Neuronal stem cell (in vitro differentiated cells): ENCODE measurements around the gene FOXF2.

Experiments
- DNase-seq: peaks from one replicate; pipeline ENCODE4 v3.0.0-alpha.2; 2013; ENCODE audit warnings: low spot score
- H2AFZ ChIP-seq: one replicate; pipeline ENCODE4 v1.6.1; 2013; ENCODE audit warnings: mild to moderate bottlenecking, low read length, inconsistent platforms
- H2AK5ac ChIP-seq: 2 replicates; pipeline ENCODE4 v1.6.1; 2013; ENCODE audit warnings: low read depth, mild to moderate bottlenecking, inconsistent platforms, low read length, moderate library complexity, mixed read lengths
- H2BK120ac ChIP-seq: 2 replicates; pipeline ENCODE4 v1.6.1; 2013; ENCODE audit warnings: low read depth, mild to moderate bottlenecking, inconsistent platforms, low read length, moderate library complexity, mixed read lengths
- H2BK12ac ChIP-seq: one replicate; pipeline ENCODE4 v1.6.1; 2013; ENCODE audit warnings: low read length, inconsistent platforms
- H2BK15ac ChIP-seq: 2 replicates; pipeline ENCODE4 v1.6.1; 2013; ENCODE audit warnings: mild to moderate bottlenecking, low read length, inconsistent platforms, mixed read lengths
- H2BK5ac ChIP-seq: one replicate; pipeline ENCODE4 v1.6.1; 2013; ENCODE audit warnings: inconsistent platforms, mild to moderate bottlenecking, low read length, moderate library complexity
- H3K14ac ChIP-seq: one replicate; pipeline ENCODE4 v1.6.1; 2013; ENCODE audit warnings: low read length, inconsistent platforms
- H3K18ac ChIP-seq: 2 replicates; pipeline ENCODE4 v1.6.1; 2013; ENCODE audit warnings: low read length, inconsistent platforms
- H3K23ac ChIP-seq: 2 replicates; pipeline ENCODE4 v1.6.1; 2013; ENCODE audit warnings: low read depth, mild to moderate bottlenecking, mixed read lengths, low read length, inconsistent platforms; ENCODE audit not compliant: poor library complexity
- H3K27ac ChIP-seq: replicated peaks from 3 replicates; pipeline ENCODE4 v1.5.1; 2013; ENCODE audit warnings: low read length, inconsistent platforms
- H3K27me3 ChIP-seq, 3 experiments: 2 replicates each; pipeline ENCODE4 v1.6.1; 2013; ENCODE audit warnings: low read length in 3 of 3, mild to moderate bottlenecking in 2 of 3, inconsistent platforms in 1 of 3, low read depth in 1 of 3, mixed read lengths in 1 of 3, moderate library complexity in 1 of 3; ENCODE audit not compliant: control insufficient read depth in 3 of 3, insufficient read depth in 3 of 3
- H3K36me3 ChIP-seq, 2 donors: replicated peaks in 1 of 2; 2 replicates each; pipeline ENCODE4 v1.6.1; 2013; ENCODE audit warnings: low read length in 2 of 2; ENCODE audit not compliant: control insufficient read depth in 2 of 2, insufficient read depth in 2 of 2
- H3K4ac ChIP-seq: 2 replicates; pipeline ENCODE4 v1.6.1; 2013; ENCODE audit warnings: inconsistent platforms, mild to moderate bottlenecking, low read length, moderate library complexity
- H3K4me1 ChIP-seq, 2 donors: 1 replicate in 1 of 2; 2 replicates in 1 of 2; pipeline ENCODE4 v1.6.1; 2013; ENCODE audit warnings: low read length in 2 of 2, low read depth in 1 of 2; ENCODE audit not compliant: control insufficient read depth in 2 of 2, insufficient read depth in 1 of 2
- H3K4me2 ChIP-seq: one replicate; pipeline ENCODE4 v1.6.1; 2013; ENCODE audit warnings: mild to moderate bottlenecking, low read length, inconsistent platforms; ENCODE audit not compliant: insufficient read depth, poor library complexity, severe bottlenecking
- H3K4me3 ChIP-seq, 2 donors: 2 replicates each; pipeline ENCODE4 v1.5.1; 2013; ENCODE audit warnings: low read length in 2 of 2, mild to moderate bottlenecking in 2 of 2, inconsistent platforms in 1 of 2, moderate library complexity in 1 of 2
- H3K79me1 ChIP-seq: one replicate; pipeline ENCODE4 v1.6.1; 2013; ENCODE audit warnings: low read depth, mild to moderate bottlenecking, inconsistent platforms, low read length, moderate library complexity
- H3K9ac ChIP-seq: one replicate; pipeline ENCODE4 v1.6.1; 2013; ENCODE audit warnings: mild to moderate bottlenecking, low read depth, low read length, inconsistent platforms; ENCODE audit not compliant: poor library complexity
- H3K9me3 ChIP-seq, 2 donors: replicated peaks in 1 of 2; 2 replicates each; pipeline versions ENCODE3 to v1.6.1; 2013; ENCODE audit warnings: low read length in 2 of 2, mild to moderate bottlenecking in 2 of 2, inconsistent platforms in 1 of 2, low read depth in 1 of 2, mixed read lengths in 1 of 2, moderate library complexity in 1 of 2; ENCODE audit not compliant: control insufficient read depth in 2 of 2, insufficient read depth in 1 of 2
- H4K8ac ChIP-seq: one replicate; pipeline ENCODE4 v1.6.1; 2013; ENCODE audit warnings: low read depth, mild to moderate bottlenecking, inconsistent platforms, low read length, moderate library complexity
- H4K91ac ChIP-seq: one replicate; pipeline ENCODE4 v1.6.1; 2013; ENCODE audit warnings: low read length, low read depth, mild to moderate bottlenecking, inconsistent platforms; ENCODE audit not compliant: poor library complexity
- WGBS, 2 donors: extraction: QIAGEN DNeasy Blood & Tissue Kit; methylation state at CpG; one replicate each; pipeline ENCODE4 v1.1.7; 2013; ENCODE audit warnings: missing lambda C conversion rate in 2 of 2, mixed read lengths in 1 of 2; ENCODE audit not compliant: insufficient read length in 2 of 2, insufficient replicate concordance in 1 of 2; ENCODE audit errors: extremely low coverage in 2 of 2; 5-methylcytosine and 5-hydroxymethylcytosine counted together

The FOXF2 gene

DNA sequence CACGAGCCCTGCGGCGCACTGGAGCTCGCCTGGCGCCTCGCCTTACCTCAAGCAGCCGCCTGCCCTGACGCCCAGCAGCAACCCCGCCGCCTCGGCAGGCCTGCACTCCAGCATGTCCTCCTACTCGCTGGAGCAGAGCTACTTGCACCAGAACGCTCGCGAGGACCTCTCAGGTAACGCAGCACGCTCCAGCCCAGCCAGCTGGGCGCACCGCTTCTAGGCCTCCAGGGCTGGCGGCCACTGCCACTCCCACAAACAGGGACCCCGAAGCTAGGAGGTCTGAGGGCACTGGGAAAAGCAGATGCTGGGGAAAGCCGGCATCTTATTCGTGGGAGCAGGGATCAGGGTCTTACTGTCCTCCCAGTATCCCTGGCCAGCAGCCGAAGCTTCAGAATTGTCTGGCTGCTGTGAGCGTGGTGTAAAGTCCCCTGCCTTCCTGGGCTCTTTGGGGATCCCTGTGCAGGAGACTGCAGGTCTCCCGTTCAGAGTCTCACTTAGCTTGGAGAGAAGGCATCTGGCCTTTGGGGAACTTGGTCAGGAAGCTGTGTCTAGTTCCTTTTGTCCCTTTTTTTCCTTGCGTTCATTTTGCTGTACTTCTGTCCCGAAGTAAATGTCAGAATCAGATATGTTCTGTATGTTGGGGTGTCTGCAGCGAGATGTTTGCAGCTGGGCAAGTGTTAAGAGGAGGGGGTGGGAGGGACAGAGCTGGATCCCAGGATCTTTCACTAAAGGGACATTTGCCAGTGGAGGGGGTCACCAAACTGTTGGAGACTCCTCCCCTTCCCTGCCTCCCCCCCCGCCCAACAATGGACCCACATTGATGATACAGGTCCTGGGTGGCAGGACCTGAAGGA lies 1.8 kb downstream of the FOXF2 start:
- Histone ChIP-seq H3K9ac (peak overlapping the region; percentile 63), H3K4me2 (peak overlapping the region; percentile 72), H3K79me1 (no peaks in the 10 kb centered on the region), H3K36me3 (no peaks in the 10 kb centered on the region), H2AK5ac (peak overlapping the region; percentile 60), H2BK12ac (no peak overlapping the region), H4K8ac (no peak overlapping the region), H4K91ac (no peak overlapping the region), H3K4me3 (peak overlapping the region; percentile 42 to 50), H3K27me3 (peaks cover 72 to 96% (median 92%) of the 10 kb centered on the region in 3 experiments), H3K14ac (no peak overlapping the region), H2AFZ (peak overlapping the region; percentile 96), H3K27ac (no peak overlapping the region), H3K9me3 (peaks cover 2 to 3% of the 10 kb centered on the region in 2 donors), H2BK15ac (no peak overlapping the region), H3K4me1 (peaks cover 10 to 15% of the 10 kb centered on the region in 2 donors), H3K18ac (peak overlapping the region; percentile 74), H2BK5ac (no peak overlapping the region), H2BK120ac (no peak overlapping the region), H3K23ac (peak overlapping the region; percentile 23), H3K4ac (no peak overlapping the region)
- no CpG with 5 or more reads among the region's 30 CpGs for WGBS, 2 donors
- DNase-seq, result peak; percentile 27

DNA sequence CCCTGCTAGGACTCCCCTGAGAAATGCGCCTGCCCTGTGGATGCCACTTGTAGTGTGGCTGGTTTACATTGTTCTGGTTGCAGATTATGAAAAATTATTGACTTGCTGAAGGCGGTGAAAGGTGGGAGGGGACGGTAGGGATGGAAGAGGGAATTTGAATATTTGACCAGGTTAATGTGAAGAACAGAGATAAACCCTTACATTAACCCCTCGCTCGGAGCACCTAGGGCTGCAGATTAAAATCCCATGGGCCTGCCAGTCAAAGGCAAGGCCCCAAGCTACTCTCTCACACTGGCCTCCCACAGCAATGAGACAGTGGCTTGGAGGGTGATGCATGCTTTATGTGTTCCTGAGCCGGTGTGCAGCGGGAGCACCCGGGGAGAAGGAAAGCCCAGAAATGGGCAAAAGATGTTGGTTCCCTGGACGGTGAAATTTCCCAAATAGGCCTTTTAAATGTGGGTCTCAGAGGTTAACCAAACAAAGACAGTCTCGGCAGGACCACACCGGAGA lies 2.5 kb downstream of the FOXF2 start:
- Histone ChIP-seq H3K4me3 (peak overlapping the region in 1 of 2 donors; percentile 15), H3K4me2 (no peak overlapping the region), H4K8ac (no peak overlapping the region), H2AFZ (no peak overlapping the region), H2AK5ac (no peak overlapping the region), H3K27ac (no peak overlapping the region), H3K23ac (no peak overlapping the region), H2BK15ac (no peak overlapping the region), H2BK5ac (no peak overlapping the region), H3K36me3 (no peaks in the 10 kb centered on the region), H4K91ac (no peak overlapping the region), H3K9me3 (peaks cover 0 to 2% of the 10 kb centered on the region in 2 donors), H2BK120ac (no peak overlapping the region), H3K4ac (no peak overlapping the region), H2BK12ac (no peak overlapping the region), H3K18ac (no peak overlapping the region), H3K4me1 (peaks cover 10 to 15% of the 10 kb centered on the region in 2 donors), H3K14ac (no peak overlapping the region), H3K79me1 (no peaks in the 10 kb centered on the region), H3K9ac (no peak overlapping the region), H3K27me3 (peaks cover 69 to 95% (median 88%) of the 10 kb centered on the region in 3 experiments)
- DNase-seq, result peak; percentile 21
- no CpG with 5 or more reads among the region's 11 CpGs for WGBS, 2 donors

DNA sequence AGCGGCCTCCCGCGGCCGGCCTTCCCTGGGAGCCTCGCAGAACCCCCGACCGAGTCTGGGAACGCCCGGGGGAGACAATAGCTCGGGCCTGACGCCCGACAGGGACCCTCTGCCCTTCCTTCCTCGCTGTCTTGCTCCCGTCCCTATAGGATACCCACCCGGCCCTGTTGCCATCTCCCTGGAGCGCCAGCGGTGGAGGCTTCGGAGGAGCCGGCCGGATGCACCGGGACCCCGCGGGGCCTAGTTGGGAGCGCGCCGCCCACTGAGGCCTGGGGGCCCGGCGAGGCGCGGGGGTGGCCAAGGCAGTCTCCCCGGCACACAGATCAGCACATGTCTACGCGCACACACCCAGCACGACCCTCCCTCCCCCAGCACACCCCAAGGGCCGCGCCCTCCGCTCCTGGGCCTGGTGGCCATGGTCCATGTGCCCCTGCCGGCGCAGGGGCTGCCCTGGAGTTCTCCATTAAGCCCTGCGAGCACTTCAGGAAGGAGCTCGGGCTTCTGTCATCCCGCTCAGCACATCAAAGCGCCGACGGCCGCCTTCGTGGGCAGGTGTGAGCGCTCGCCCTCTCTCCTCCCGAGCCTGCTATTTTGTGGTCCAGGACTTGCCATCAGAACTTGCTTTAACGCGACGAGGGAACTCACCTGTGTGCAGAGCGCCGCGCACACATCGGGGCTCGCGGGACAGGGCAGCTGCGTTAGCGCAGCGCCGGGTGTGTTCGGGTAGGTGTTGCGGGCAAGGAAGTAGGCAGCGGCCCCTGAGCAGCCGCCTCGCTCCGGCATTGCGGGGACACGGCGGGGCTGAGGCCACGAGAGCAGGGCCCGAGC lies 3.7 kb downstream of the FOXF2 start:
- Histone ChIP-seq H3K9me3 (peaks cover 0 to 2% of the 10 kb centered on the region in 2 donors), H3K27me3 (peaks cover 66 to 90% (median 77%) of the 10 kb centered on the region in 3 experiments)

More for the DNA sequence above, 3.7 kb downstream of the FOXF2 start:
- Histone ChIP-seq H2BK15ac (no peak overlapping the region), H3K18ac (peak overlapping the region; percentile 73), H3K23ac (peak overlapping the region; percentile 80), H3K4ac (no peak overlapping the region), H2BK120ac (peak overlapping the region; percentile 26), H3K14ac (no peak overlapping the region), H3K9ac (no peak overlapping the region), H2AFZ (no peak overlapping the region), H2BK12ac (no peak overlapping the region), H3K27ac (no peak overlapping the region), H2AK5ac (peak overlapping the region; percentile 73), H3K4me1 (peaks cover 8 to 13% of the 10 kb centered on the region in 2 donors), H3K4me2 (peak overlapping the region; percentile 44), H3K36me3 (no peaks in the 10 kb centered on the region), H4K8ac (no peak overlapping the region), H3K4me3 (no peak overlapping the region), H3K79me1 (no peaks in the 10 kb centered on the region), H4K91ac (no peak overlapping the region), H2BK5ac (peak overlapping the region; percentile 19)
- peak; percentile 5 for DNase-seq
- no CpG with 5 or more reads among the region's 74 CpGs for WGBS, 2 donors
